Activated gamma-delta T cell treated with anti-CD3 and anti-CD28 coated beads, Interleukin-2, amount 50 U/mL, for 16 hours (primary cell): ENCODE measurements around the gene SPDYE6.
A peak's percentile ranks its signal among the peaks of the same experiment; 100 is the strongest.
"Not testable (repeated sequence)": the region's sequence is repeated elsewhere in the genome, so short reads cannot be mapped to it uniquely, and the experiment has no call there.

Source experiments
- DNase-seq: peaks from one replicate; pipeline ENCODE4 v3.0.0-alpha.2; 2020; ENCODE audit warnings: low read depth

Gene SPDYE6

GRCh38 chr7:102363549-102364393 is 7.5 kb upstream of the SPDYE6 start:
- peak; percentile 90 for DNase-seq

- not testable (repeated sequence) for DNase-seq
These were observed 9.3 kb downstream of the SPDYE6 start for GRCh38 chr7:102346983-102347382.

- not testable (repeated sequence) for DNase-seq
These were observed 15.5 kb downstream of the SPDYE6 start for GRCh38 chr7:102340599-102341368.

GRCh38 chr7:102337420-102337819 is 18.8 kb downstream of the SPDYE6 start:
- DNase-seq = not testable (repeated sequence)

GRCh38 chr7:102337002-102337401 is 19.2 kb downstream of the SPDYE6 start:
- not testable (repeated sequence) for DNase-seq

GRCh38 chr7:102335574-102335973 is 20.7 kb downstream of the SPDYE6 start:
- not testable (repeated sequence) for DNase-seq

- DNase-seq = not testable (repeated sequence)
These were observed 25.4 kb downstream of the SPDYE6 start for GRCh38 chr7:102330666-102331460.

- DNase-seq = not testable (repeated sequence)
These were observed 26.9 kb downstream of the SPDYE6 start for GRCh38 chr7:102329366-102329765.

- DNase-seq = not testable (repeated sequence)
These were observed 27.4 kb downstream of the SPDYE6 start for GRCh38 chr7:102328863-102329262.

- DNase-seq = not testable (repeated sequence)
These were observed 29.1 kb downstream of the SPDYE6 start for GRCh38 chr7:102327183-102327582.

GRCh38 chr7:102326157-102326889 is 29.9 kb downstream of the SPDYE6 start:
- DNase-seq = no peak

GRCh38 chr7:102325106-102325505 is 31.1 kb downstream of the SPDYE6 start:
- DNase-seq = not testable (repeated sequence)

- DNase-seq = no peak
These were observed 32.4 kb downstream of the SPDYE6 start for GRCh38 chr7:102323914-102324195.

- no peak for DNase-seq
These were observed 34.0 kb downstream of the SPDYE6 start for GRCh38 chr7:102322202-102322715.

GRCh38 chr7:102321351-102322201 is 34.7 kb downstream of the SPDYE6 start:
- DNase-seq = no peak

GRCh38 chr7:102320601-102321350 is 35.5 kb downstream of the SPDYE6 start:
- no peak for DNase-seq

GRCh38 chr7:102320181-102320580 is 36.1 kb downstream of the SPDYE6 start:
- DNase-seq = no peak

- no peak for DNase-seq
These were observed 36.6 kb downstream of the SPDYE6 start for GRCh38 chr7:102319671-102320070.

- no peak for DNase-seq
These were observed 37.7 kb downstream of the SPDYE6 start for GRCh38 chr7:102318482-102318971.
